Nephron (organoid): ENCODE measurements around the gene PCED1B.

Experiments
- H3K27ac Mint-ChIP-seq, 3 experiments: 2 replicates each; pipeline ENCODE4 v1.8.0; 2020; ENCODE audit warnings: mixed read lengths in 3 of 3, mild to moderate bottlenecking in 2 of 3, moderate library complexity in 1 of 3
- H3K27me3 Mint-ChIP-seq: 2 replicates; pipeline ENCODE4 v1.8.0; 2021; ENCODE audit warnings: low read depth, mild to moderate bottlenecking, moderate library complexity, mixed read lengths
- H3K36me3 Mint-ChIP-seq: 2 replicates; pipeline ENCODE4 v1.8.0; 2020; ENCODE audit warnings: low read depth, mixed read lengths
- H3K4me1 Mint-ChIP-seq: 2 replicates; pipeline ENCODE4 v1.8.0; 2020; ENCODE audit warnings: mixed read lengths
- H3K4me3 Mint-ChIP-seq, 3 experiments: 2 replicates each; pipeline ENCODE4 v1.8.0; 2020; ENCODE audit warnings: mild to moderate bottlenecking in 3 of 3, mixed read lengths in 3 of 3, moderate library complexity in 2 of 3
- H3K9me3 Mint-ChIP-seq: 2 replicates; pipeline ENCODE4 v1.8.0; 2020; ENCODE audit warnings: mixed read lengths
- CTCF ChIP-seq, 3 experiments: fragments of 200-600 bp; sonication (generic); IDR thresholded peaks; one replicate each; pipeline ENCODE4 v1.5.0; 2021; ENCODE audit warnings: antibody characterized with exemption in 3 of 3; ENCODE audit not compliant: unreplicated experiment in 3 of 3

Gene PCED1B

GRCh38 chr12:47235258-47236040 lies 156.0 kb downstream of the PCED1B start:
- H3K27me3 Mint-ChIP-seq: no peaks in the 10 kb centered on the region
- no peaks in the 10 kb centered on the region for H3K4me1 Mint-ChIP-seq
- H3K27ac Mint-ChIP-seq: no peak overlapping the region
- TF ChIP-seq CTCF (IDR thresholded peaks at IDR 0.05; ENCODE audit: unreplicated experiment in 3 of 3): no peak
- peaks cover 7% of the 10 kb centered on the region for H3K9me3 Mint-ChIP-seq
- H3K4me3 Mint-ChIP-seq: no peak overlapping the region
- H3K36me3 Mint-ChIP-seq: peaks cover 9% of the 10 kb centered on the region

- Mint-ChIP-seq H3K4me3 (no peak overlapping the region), H3K27me3 (no peaks in the 10 kb centered on the region), H3K27ac (no peak overlapping the region), H3K36me3 (peaks cover 9% of the 10 kb centered on the region), H3K9me3 (peaks cover 7% of the 10 kb centered on the region), H3K4me1 (no peaks in the 10 kb centered on the region)
- no peak for TF ChIP-seq CTCF (IDR thresholded peaks at IDR 0.05; ENCODE audit: unreplicated experiment in 3 of 3)
Measured at GRCh38 chr12:47236109-47236714, 156.8 kb downstream of the PCED1B start.

GRCh38 chr12:47237751-47238211 lies 158.4 kb downstream of the PCED1B start:
- TF ChIP-seq CTCF (IDR thresholded peaks at IDR 0.05; ENCODE audit: unreplicated experiment in 3 of 3): no peak
- no peaks in the 10 kb centered on the region for H3K27me3 Mint-ChIP-seq
- H3K9me3 Mint-ChIP-seq: peaks cover 7% of the 10 kb centered on the region
- H3K27ac Mint-ChIP-seq: no peak overlapping the region
- H3K4me1 Mint-ChIP-seq: no peaks in the 10 kb centered on the region
- H3K4me3 Mint-ChIP-seq: no peak overlapping the region
- peaks cover 9% of the 10 kb centered on the region for H3K36me3 Mint-ChIP-seq

- H3K4me3 Mint-ChIP-seq: no peak overlapping the region
- H3K36me3 Mint-ChIP-seq: peaks cover 9% of the 10 kb centered on the region
- peaks cover 7% of the 10 kb centered on the region for H3K9me3 Mint-ChIP-seq
- no peak overlapping the region for H3K27ac Mint-ChIP-seq
- TF ChIP-seq CTCF (IDR thresholded peaks at IDR 0.05; ENCODE audit: unreplicated experiment in 3 of 3): no peak
- no peaks in the 10 kb centered on the region for H3K27me3 Mint-ChIP-seq
- no peaks in the 10 kb centered on the region for H3K4me1 Mint-ChIP-seq
Measured at GRCh38 chr12:47238669-47239114, 159.3 kb downstream of the PCED1B start.

GRCh38 chr12:47242426-47242825 lies 163.0 kb downstream of the PCED1B start:
- TF ChIP-seq CTCF (IDR thresholded peaks at IDR 0.05; ENCODE audit: unreplicated experiment in 3 of 3): no peak
- Mint-ChIP-seq H3K36me3 (no peaks in the 10 kb centered on the region), H3K4me3 (no peak overlapping the region), H3K4me1 (no peaks in the 10 kb centered on the region), H3K9me3 (no peaks in the 10 kb centered on the region), H3K27ac (no peak overlapping the region), H3K27me3 (no peaks in the 10 kb centered on the region)
